ENCODE data around the gene GTF3A. TPM values are rescaled to one million over a fixed set of nuclear protein-coding genes. Genes with fewer than 3 reads are reported as not detected.

The GTF3A gene
- total RNA-seq, 1 donor from 2014 or later = 113 TPM

DNA sequence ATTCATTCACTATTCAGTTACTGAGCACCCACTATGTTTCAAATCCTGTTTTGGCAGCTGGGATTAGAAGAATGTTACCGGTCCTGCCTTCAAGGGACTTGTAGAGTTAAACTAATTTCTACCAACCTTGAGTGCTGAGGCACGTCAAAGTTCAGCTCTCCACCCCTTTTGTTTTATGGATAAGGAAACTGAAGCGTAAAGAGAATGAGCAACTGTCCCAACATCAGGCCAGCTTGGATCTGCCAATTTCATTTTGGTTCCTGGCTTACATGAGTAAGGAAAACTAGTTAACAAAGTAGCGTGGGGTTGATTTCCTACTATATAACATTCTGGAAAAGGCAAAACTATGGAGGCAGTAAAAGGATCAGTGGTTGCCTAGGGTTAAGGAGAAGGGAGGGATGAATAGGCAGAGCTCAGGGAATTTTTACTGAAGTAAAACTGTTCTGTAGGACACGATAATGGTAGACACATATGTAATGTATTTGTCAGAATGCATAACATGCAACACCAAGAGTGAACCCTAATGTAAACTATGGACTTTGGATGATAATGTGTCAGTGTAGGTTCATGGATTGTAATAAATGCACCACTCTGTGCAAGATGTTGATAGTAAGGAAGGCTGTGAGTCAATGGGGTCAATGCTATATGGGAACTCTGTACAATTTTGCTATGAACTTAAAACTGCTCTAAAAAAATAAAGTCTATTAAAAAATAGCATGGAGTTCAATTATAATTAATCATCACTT lies 45.8 kb downstream of the GTF3A start:
- peaks cover 14% of the 10 kb centered on the region for H3K4me1 Mint-ChIP-seq
- peaks cover 3% of the 10 kb centered on the region for H3K36me3 Mint-ChIP-seq (ENCODE audit: low read depth)
- no peak overlapping the region for H3K27ac Mint-ChIP-seq (ENCODE audit: unreplicated experiment)
- no peak for DNase-seq (ENCODE audit: low read depth, low spot score)
- TF ChIP-seq CTCF (conservative IDR thresholded peaks at IDR 0.05) = no peak
- no peaks in the 10 kb centered on the region for H3K27me3 Mint-ChIP-seq (ENCODE audit: low read depth)
- no peak overlapping the region for H3K4me3 Mint-ChIP-seq
- H3K9me3 Mint-ChIP-seq = no peaks in the 10 kb centered on the region

DNA sequence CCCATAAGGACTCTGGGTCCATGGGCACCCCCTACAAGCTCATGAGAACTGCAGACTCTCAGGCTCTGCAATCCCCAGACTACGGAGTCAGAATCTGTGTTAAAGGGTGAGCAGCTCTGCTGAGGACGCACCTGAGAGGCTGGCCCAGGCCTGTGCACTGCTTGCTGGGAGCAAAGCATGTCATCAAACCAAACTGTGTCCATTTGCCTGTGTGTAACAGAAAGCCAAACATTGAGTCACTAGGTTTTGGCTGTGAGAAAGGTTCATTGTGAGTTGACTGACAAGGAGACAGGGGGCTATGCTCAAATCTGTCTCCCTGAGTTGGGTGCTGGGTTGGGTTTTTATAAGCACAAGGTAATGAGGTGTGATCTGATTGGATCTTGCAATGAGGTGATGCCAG lies 48.0 kb downstream of the GTF3A start:
- DNase-seq (ENCODE audit: low read depth, low spot score) = no peak
- no peak overlapping the region for H3K4me3 Mint-ChIP-seq
- no peaks in the 10 kb centered on the region for H3K9me3 Mint-ChIP-seq
- no peak for TF ChIP-seq CTCF (conservative IDR thresholded peaks at IDR 0.05)
- H3K27ac Mint-ChIP-seq (ENCODE audit: unreplicated experiment) = no peak overlapping the region
- no peaks in the 10 kb centered on the region for H3K27me3 Mint-ChIP-seq (ENCODE audit: low read depth)
- peaks cover 7% of the 10 kb centered on the region for H3K4me1 Mint-ChIP-seq
- H3K36me3 Mint-ChIP-seq (ENCODE audit: low read depth) = peaks cover 3% of the 10 kb centered on the region

- DNase-seq (ENCODE audit: low read depth, low spot score) = no peak
- H3K9me3 Mint-ChIP-seq = no peaks in the 10 kb centered on the region
- H3K27ac Mint-ChIP-seq (ENCODE audit: unreplicated experiment) = no peak overlapping the region
- H3K27me3 Mint-ChIP-seq (ENCODE audit: low read depth) = no peaks in the 10 kb centered on the region
- TF ChIP-seq CTCF (conservative IDR thresholded peaks at IDR 0.05) = no peak
- H3K36me3 Mint-ChIP-seq (ENCODE audit: low read depth) = peaks cover 3% of the 10 kb centered on the region
- no peak overlapping the region for H3K4me3 Mint-ChIP-seq
- peaks cover 8% of the 10 kb centered on the region for H3K4me1 Mint-ChIP-seq
These were observed 48.5 kb downstream of the GTF3A start for GRCh38 chr13:27472941-27473340.

DNA sequence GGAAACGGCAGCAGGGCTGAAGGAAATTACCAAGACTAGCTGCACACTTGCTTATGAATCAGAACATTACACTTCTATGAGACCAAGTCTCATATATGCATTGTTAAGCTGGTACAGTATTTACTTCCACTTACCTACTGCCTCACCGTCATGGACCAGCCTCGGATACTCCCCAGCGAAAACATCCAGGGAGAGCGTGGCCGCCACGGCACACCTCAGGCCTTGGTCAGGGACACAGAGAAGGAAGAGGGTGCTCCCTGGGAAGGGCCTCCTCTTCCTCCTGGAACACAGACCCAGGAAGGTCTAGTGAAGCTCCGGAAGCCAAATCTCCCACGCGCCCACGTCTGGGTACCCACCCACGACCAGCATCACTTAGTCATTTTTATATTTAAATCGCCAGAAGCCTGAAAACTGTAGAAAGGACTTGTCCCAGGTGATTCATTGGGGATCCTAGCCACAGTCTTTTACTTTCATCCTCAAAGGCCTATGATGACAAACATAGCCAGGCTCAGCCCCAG lies 50.4 kb downstream of the GTF3A start:
- Mint-ChIP-seq H3K27ac (ENCODE audit: unreplicated experiment) (no peak overlapping the region), H3K27me3 (ENCODE audit: low read depth) (no peaks in the 10 kb centered on the region), H3K4me3 (no peak overlapping the region), H3K36me3 (ENCODE audit: low read depth) (no peaks in the 10 kb centered on the region), H3K4me1 (peaks cover 8% of the 10 kb centered on the region), H3K9me3 (no peaks in the 10 kb centered on the region)
- TF ChIP-seq CTCF (conservative IDR thresholded peaks at IDR 0.05) = no peak
- no peak for DNase-seq (ENCODE audit: low read depth, low spot score)

DNA sequence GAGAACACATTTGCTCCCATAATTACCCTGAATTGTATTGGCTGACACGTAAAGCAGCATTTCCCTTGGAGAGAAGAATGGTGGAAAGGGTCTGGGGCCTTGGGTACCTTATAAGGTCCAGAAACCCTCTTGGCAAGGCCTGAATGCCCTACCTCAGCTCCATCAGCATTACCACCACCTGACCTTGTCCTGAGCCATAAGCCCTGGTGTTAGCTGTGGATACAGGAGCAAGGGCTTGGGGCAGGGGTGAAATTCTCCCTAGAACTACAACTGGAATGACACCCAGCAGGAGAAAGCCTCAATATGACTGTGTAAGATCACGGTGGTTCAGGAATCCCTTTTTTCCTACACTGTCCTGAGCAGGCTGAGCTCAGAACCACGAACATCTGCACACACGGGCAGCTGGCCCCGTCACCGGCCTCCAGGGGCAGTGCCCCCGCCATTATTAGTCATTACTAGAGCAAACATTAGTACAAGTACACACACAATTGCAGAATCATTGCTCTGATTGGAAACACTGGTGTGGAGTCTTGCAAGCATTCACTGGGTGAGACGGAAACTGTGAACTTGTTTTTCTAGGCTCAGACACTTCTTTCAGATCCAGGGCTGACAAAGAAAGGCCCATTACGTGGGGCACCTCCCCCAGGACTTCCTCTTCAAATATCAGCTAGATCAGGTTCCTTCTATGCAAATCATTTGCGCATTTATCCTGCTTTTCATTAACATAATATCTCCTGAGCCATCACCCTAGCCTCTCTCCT lies 52.7 kb downstream of the GTF3A start:
- H3K9me3 Mint-ChIP-seq = peaks cover 3% of the 10 kb centered on the region
- no peak for TF ChIP-seq CTCF (conservative IDR thresholded peaks at IDR 0.05)
- H3K4me3 Mint-ChIP-seq = no peak overlapping the region
- no peak overlapping the region for H3K27ac Mint-ChIP-seq (ENCODE audit: unreplicated experiment)
- peaks cover 3% of the 10 kb centered on the region for H3K36me3 Mint-ChIP-seq (ENCODE audit: low read depth)
- peaks cover 8% of the 10 kb centered on the region for H3K4me1 Mint-ChIP-seq
- no peaks in the 10 kb centered on the region for H3K27me3 Mint-ChIP-seq (ENCODE audit: low read depth)
- no peak for DNase-seq (ENCODE audit: low read depth, low spot score)

Measured in neural crest cell (in vitro differentiated cells).